T-helper 2 cell treated with Interferon-gamma antibody and Interleukin-4, amounts not matched to agents 5 μg/mL and 100 μg/mL, for 36 hours (primary cell): ENCODE results near the gene CDH6.

Experiments used
- DNase-seq: peaks from one replicate; pipeline ENCODE4 v3.0.0; 2021; ENCODE audit warnings: low spot score
- H3K27ac Mint-ChIP-seq: one replicate; pipeline ENCODE4 v1.8.0; 2021; ENCODE audit warnings: mild to moderate bottlenecking, mixed read lengths
- H3K27me3 Mint-ChIP-seq: one replicate; pipeline ENCODE4 v1.8.0; 2021; ENCODE audit warnings: low read depth, mixed read lengths
- H3K36me3 Mint-ChIP-seq: one replicate; pipeline ENCODE4 v1.8.0; 2021; ENCODE audit warnings: low read depth, mixed read lengths
- H3K4me1 Mint-ChIP-seq: one replicate; pipeline ENCODE4 v1.8.0; 2021; ENCODE audit warnings: low read depth, mixed read lengths
- H3K4me3 Mint-ChIP-seq: one replicate; pipeline ENCODE4 v1.8.0; 2022; ENCODE audit warnings: mild to moderate bottlenecking, moderate library complexity, mixed read lengths
- H3K9me3 Mint-ChIP-seq: one replicate; pipeline ENCODE4 v1.8.0; 2021; ENCODE audit warnings: mixed read lengths

CDH6 gene

GRCh38 chr5:31364881-31365636 is 171.6 kb downstream of the CDH6 start:
- no peak overlapping the region for H3K4me3 Mint-ChIP-seq
- DNase-seq: no peak
- H3K4me1 Mint-ChIP-seq: no peaks in the 10 kb centered on the region
- peaks cover 4% of the 10 kb centered on the region for H3K9me3 Mint-ChIP-seq
- H3K36me3 Mint-ChIP-seq: no peaks in the 10 kb centered on the region
- no peaks in the 10 kb centered on the region for H3K27me3 Mint-ChIP-seq
- H3K27ac Mint-ChIP-seq: no peak overlapping the region

- peaks cover 4% of the 10 kb centered on the region for H3K9me3 Mint-ChIP-seq
- no peaks in the 10 kb centered on the region for H3K27me3 Mint-ChIP-seq
- no peak overlapping the region for H3K4me3 Mint-ChIP-seq
- DNase-seq: no peak
- no peaks in the 10 kb centered on the region for H3K36me3 Mint-ChIP-seq
- no peak overlapping the region for H3K27ac Mint-ChIP-seq
- H3K4me1 Mint-ChIP-seq: no peaks in the 10 kb centered on the region
Measured at GRCh38 chr5:31365776-31366175, 172.3 kb downstream of the CDH6 start.

DNA sequence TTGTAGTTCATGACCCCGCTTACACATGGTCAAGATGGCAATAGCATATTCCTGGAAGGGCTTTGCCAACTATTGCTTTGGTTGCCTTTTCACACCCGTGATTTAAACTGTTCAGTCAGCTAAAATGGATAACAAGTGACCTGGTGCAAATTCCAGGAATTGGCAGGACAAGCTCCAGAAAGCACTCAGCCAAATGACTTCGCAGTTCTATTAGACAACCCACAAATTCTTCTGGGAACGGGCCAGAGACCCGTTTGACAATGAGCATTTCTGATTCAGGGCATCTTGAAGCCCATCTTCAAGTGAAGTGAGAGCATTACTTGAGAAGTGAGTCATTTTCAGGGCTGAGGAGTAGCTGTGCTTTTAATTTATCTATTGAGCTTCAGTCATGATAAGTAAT is 173.5 kb downstream of the CDH6 start:
- no peak overlapping the region for H3K4me3 Mint-ChIP-seq
- no peaks in the 10 kb centered on the region for H3K4me1 Mint-ChIP-seq

GRCh38 chr5:31372124-31372523 is 178.6 kb downstream of the CDH6 start:
- Mint-ChIP-seq H3K9me3 (no peaks in the 10 kb centered on the region), H3K36me3 (no peaks in the 10 kb centered on the region), H3K27ac (no peak overlapping the region), H3K27me3 (no peaks in the 10 kb centered on the region), H3K4me1 (no peaks in the 10 kb centered on the region), H3K4me3 (no peak overlapping the region)
- DNase-seq: no peak

More for the DNA sequence above, 173.5 kb downstream of the CDH6 start:
- DNase-seq: no peak
- Mint-ChIP-seq H3K9me3 (peaks cover 4% of the 10 kb centered on the region), H3K27ac (no peak overlapping the region), H3K36me3 (no peaks in the 10 kb centered on the region), H3K27me3 (no peaks in the 10 kb centered on the region)

- H3K9me3 Mint-ChIP-seq: no peaks in the 10 kb centered on the region
- H3K4me3 Mint-ChIP-seq: no peak overlapping the region
- no peak overlapping the region for H3K27ac Mint-ChIP-seq
- no peaks in the 10 kb centered on the region for H3K4me1 Mint-ChIP-seq
- H3K27me3 Mint-ChIP-seq: no peaks in the 10 kb centered on the region
- no peaks in the 10 kb centered on the region for H3K36me3 Mint-ChIP-seq
- no peak for DNase-seq
Measured at GRCh38 chr5:31375999-31376720, 182.7 kb downstream of the CDH6 start.

DNA sequence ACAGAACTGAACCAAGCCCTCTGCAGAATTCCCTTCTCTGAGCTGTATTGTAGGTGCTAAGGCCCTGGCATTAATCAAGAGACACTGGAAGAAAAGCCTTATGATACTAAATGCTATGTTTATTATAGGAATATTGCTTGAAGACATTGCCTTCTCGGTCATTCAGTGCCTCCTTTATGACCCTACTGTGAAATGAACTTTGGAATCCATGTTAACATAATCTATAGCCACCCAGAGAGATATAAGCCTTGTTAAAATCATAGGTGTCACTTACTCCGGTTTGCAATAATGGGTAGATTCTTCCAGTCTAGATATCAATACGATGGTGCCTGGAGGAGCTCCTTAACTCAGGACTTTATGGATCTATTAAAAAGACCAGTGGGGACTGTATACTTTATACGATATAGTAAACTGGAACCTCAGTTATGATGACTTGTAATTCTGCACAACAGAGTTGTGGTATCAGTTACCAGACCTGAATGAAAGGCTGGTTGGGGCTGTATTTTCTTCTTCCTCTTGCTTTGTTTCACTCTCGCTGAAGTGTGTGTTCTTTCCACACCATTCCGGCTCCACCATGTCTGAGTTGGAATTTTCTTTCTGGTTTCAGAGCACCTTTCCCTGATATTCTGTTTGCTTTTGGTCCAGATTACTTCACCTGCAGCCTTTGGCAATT is 183.9 kb downstream of the CDH6 start:
- Mint-ChIP-seq H3K9me3 (no peaks in the 10 kb centered on the region), H3K4me3 (no peak overlapping the region), H3K36me3 (no peaks in the 10 kb centered on the region), H3K27me3 (no peaks in the 10 kb centered on the region), H3K27ac (no peak overlapping the region), H3K4me1 (no peaks in the 10 kb centered on the region)
- DNase-seq: no peak

- H3K27ac Mint-ChIP-seq: no peak overlapping the region
- no peaks in the 10 kb centered on the region for H3K9me3 Mint-ChIP-seq
- DNase-seq: no peak
- no peak overlapping the region for H3K4me3 Mint-ChIP-seq
- H3K4me1 Mint-ChIP-seq: no peaks in the 10 kb centered on the region
- no peaks in the 10 kb centered on the region for H3K36me3 Mint-ChIP-seq
- no peaks in the 10 kb centered on the region for H3K27me3 Mint-ChIP-seq
Measured at GRCh38 chr5:31378136-31378535, 184.7 kb downstream of the CDH6 start.
